G401.6 (cell line): ENCODE data around the gene SMKR1.
"Not testable (repeated sequence)": the region's sequence is repeated elsewhere in the genome, so short reads cannot be mapped to it uniquely, and the experiment has no call there.

Experiments
- FAIRE-seq: peaks from 2 replicates; lab custom pipeline; 2012; peaks lifted over from hg19 to GRCh38; lab: Jason Lieb, UNC

Gene SMKR1

DNA sequence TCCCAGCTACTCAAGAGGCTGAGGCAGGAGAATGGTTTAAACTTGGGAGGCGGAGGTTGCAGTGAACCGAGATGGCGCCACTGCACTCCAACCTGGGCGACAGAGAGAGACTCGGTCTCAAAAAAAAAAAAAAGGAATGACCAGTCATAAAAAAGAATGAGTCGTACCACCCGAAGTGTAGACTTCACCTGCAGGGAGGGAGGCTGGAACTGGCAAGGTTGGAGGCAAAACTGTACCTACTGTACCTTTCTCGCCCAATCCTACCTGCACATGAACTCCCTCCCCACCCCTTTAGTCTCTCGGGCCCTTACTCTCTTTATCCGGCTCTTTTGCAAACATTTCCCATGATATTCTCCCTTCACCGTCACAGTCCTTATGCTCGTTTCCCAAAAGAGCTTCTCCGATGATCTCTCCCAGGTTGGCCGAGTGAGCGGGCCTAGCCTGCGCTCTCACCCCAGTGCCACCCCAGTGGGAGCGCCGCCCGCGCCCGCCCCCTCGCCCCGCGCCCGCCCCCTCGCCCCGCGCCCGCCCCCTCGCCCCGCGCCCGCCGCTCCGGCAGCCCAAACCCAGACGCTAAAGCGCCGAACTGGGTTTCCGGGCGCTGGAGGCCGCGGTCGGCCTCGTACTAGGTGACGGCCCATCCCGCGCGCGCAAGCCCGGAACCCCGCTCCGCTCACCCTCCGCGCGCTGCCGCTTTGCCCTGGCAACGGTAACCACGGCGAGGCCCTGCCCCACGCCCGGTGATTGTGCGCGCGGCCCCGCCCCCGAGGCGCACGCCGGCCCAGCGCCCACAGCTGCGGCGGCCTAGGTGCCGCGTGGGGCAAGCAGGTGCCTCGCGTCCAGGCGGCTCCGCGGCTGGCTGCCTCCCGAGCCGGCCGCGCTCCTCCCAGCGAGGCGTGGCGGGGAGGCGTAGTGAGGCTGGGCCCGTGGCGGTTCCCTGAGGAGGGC lies at the start of gene SMKR1:
SMKR1 (plus strand) TSS at position 772 of the 948 bp plus-strand sequence. CDS start 294 bp downstream, outside the sequence.
- no peak for FAIRE-seq

- no peak for FAIRE-seq
These were observed 49.6 kb upstream of the SMKR1 start for GRCh38 chr7:129452589-129453231.

DNA sequence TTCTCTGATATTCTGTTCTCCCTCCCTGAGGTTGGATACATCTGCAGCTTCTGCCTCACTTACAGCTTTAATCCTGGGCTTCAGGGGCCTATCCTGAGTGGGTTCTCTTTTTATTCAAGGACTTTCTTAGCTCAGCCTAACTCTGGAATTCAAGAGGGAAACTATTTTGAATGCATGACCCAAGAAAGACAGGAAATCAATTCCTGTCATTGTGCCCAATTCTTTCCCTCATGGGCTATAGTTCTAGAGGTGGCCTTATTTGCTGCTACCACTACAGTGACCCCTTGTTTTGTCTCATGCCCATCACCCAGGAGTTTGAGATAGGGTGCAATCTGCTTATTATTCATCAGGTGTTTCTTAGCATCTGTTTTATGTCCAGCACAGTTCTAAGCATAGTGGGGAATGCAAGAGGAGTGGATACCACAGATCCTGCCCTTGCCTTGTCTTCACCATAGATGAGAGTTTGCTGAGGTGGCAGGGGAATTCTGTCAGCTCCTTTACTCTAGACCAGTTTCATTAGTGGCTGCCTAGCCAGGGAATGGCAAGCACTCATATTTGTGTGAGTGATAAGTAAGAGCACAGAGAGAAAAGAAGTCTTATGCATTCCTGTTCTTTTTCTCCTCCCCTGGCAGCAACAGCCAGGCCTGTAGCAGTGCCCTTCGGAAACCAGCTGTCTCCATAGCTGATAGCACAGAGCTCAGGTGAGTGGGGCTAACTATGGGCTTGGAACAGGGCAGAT lies 48.7 kb upstream of the SMKR1 start:
- FAIRE-seq: no peak

GRCh38 chr7:129454249-129454551 lies 48.1 kb upstream of the SMKR1 start:
- no peak for FAIRE-seq

- no peak for FAIRE-seq
These were observed 45.9 kb upstream of the SMKR1 start for GRCh38 chr7:129456421-129456820.

- no peak for FAIRE-seq
These were observed 45.2 kb upstream of the SMKR1 start for GRCh38 chr7:129457101-129457500.

DNA sequence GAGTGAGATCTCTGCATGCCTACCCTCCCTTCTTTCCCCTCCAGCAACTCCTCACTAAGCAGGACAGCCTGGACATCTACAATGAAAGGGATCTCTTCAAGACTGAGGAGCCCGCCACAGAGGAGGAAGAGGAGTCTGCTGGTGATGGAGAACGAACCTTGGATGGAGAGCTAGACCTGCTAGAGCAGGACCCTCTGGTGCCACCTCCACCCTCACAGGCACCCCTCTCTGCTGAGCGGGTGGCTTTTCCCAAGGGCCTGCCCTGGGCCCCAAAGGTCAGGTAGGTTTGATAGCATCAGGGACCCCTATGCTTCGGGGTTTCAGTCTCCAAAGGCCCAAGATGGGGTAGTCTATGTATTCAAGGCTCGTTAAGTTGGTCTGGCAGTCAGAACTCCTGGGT lies 44.2 kb upstream of the SMKR1 start:
- FAIRE-seq: no peak

- no peak for FAIRE-seq
These were observed 40.5 kb upstream of the SMKR1 start for GRCh38 chr7:129461809-129462208.

- FAIRE-seq: no peak
These were observed 39.9 kb upstream of the SMKR1 start for GRCh38 chr7:129462420-129462819.

GRCh38 chr7:129464194-129464593 lies 38.1 kb upstream of the SMKR1 start:
- no peak for FAIRE-seq

DNA sequence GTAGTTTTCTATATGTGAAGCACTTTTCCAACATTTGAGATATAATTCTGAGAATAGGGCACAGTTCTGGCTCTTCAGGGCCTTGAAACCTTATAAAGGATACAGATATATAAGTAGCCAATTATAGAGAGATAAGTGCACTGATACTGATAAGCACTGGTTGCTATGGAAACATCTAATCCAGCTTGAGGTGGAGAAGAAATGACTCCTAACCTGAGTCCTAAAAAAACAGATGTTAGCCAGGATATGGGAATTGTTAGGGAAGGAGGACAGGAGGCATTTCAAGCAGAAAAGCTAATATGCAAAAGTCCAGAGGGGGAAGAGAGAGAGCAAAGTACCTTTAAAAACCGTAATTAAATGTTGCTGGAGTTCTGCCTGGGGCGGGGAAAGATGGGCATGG lies 37.3 kb upstream of the SMKR1 start:
- FAIRE-seq: no peak

DNA sequence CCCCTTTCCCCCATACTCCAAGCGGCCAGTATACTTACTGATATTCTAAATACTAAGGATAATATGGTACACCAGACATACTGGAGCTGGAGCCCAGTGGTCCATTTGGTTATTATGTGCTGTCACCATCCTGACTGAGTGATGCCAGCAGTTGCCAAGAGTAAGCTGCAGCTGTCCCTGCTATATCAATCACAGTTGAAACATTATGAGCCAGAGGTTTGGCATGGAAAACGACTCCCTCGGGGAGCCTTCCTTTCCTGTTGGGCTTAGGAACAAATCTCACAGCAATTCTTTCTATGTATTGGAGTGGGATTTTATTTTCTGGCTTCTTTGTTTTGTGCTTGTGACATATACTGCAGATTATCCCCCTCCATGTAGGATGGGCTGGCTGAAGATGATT lies 35.5 kb upstream of the SMKR1 start:
- FAIRE-seq: no peak

GRCh38 chr7:129468087-129468486 lies 34.2 kb upstream of the SMKR1 start:
- no peak for FAIRE-seq

- FAIRE-seq: no peak
These were observed 33.8 kb upstream of the SMKR1 start for GRCh38 chr7:129468547-129468946.

GRCh38 chr7:129469930-129470329 lies 32.4 kb upstream of the SMKR1 start:
- no peak for FAIRE-seq

DNA sequence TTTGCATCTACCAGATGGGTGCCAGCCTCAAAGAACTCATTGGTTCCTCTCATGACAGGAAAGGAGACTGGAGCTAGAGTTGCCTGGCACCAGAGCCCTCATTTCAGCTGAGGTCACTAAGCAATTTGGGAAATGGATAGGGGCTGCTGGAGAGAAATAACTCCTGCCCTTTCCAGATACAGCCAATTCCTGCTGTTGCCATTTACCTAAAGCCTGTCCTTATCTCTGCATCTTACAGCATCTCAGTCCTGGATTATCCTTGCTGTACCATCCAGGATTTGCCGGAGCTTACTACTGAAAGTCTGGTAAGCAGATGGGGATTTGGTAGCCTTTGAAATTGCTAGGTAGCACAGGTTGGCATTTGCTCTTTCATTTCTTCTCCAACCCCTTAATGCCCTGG lies 31.9 kb upstream of the SMKR1 start:
- FAIRE-seq: no peak

DNA sequence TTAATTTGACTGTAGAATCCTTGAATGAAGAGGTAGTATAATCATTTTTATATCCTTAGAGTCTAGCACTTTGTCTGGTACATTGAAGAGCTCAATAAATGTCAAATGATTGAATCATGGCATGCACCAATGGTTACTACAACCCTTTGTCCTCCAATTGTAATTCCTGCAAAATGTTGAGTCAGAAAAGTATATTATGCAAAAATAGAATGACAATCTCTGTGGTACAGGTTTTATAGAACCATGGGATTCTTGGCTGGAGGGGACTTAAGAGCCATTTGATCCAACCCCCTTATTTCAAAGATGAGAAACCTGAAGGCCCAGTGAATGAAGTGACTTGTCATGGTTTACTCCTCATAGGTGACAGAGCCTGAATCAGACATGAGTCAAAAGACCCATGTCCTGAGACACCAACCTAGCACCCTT lies 30.9 kb upstream of the SMKR1 start:
- FAIRE-seq: no peak

- FAIRE-seq: not testable (repeated sequence)
These were observed 26.4 kb upstream of the SMKR1 start for GRCh38 chr7:129475931-129476330.

DNA sequence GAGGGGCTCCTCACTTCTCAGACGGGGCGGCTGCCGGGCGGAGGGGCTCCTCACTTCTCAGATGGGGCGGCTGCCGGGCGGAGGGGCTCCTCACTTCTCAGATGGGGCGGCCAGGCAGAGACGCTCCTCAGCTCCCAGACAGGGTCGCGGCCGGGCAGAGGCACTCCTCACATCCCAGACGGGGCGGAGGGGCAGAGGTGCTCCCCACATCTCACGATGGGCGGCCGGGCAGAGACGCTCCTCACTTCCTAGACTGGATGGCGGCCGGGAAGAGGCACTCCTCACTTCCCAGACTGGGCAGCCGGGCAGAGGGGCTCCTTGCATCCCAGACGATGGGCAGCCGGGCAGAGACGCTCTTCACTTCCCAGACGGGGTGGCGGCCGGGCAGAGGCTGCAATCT lies 25.9 kb upstream of the SMKR1 start:
- FAIRE-seq: not testable (repeated sequence)

DNA sequence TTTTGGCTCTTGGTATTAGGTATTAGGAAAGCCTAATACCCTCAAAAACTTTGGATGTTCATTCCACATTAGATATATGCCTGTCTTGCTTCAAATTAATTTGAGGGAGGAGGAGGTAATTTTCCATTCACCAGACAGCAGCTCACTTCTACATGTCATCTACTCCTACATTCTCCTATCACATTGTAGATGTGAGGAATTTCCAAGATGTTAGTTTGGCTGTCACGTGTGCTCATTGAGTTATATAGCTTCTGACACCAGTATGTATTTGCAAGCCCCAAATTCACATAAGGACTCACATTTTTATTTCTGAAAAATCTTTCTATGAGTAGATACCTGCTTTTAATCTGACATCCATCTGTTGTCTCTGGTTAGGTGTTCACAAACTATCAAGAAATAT lies 22.5 kb upstream of the SMKR1 start:
- no peak for FAIRE-seq

DNA sequence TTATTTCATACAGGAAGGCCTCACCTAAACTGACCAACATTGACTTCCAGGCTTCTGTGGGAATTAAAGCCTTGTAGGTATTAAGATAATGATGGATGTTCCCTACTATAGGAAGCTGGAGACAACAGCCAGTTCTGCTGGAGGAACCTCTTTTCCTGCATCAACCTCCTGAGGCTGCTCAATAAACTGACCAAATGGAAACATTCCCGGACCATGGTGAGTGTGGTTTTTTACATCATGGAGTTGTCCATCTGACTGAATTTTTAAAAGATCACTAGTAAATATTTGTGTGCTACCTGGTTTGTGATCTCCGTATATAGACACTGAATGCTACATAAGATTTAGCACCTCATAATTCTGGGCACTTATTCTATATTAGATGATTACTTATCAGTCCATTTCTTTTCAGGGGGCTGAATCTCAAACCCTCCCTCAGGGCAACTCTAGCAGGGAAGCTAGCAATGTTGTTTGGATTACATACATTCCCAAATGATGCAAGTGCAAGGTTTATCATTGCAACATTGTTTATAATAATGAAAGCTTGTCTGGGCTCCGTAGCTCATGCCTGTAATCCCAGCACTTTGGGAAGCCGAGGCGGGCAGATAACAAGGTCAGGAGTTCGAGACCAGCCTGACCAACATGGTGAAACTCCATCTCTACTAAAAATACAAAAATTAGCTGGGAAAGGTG lies 21.5 kb upstream of the SMKR1 start:
- FAIRE-seq: no peak

GRCh38 chr7:129481376-129481775 lies 21.0 kb upstream of the SMKR1 start:
- FAIRE-seq: not testable (repeated sequence)
